PC-3 (cell line): ENCODE measurements around the gene PDIA3. TPM values are rescaled to one million over a fixed set of nuclear protein-coding genes. Genes with fewer than 3 reads are reported as not detected.
"Not testable (repeated sequence)": the region's sequence is repeated elsewhere in the genome, so short reads cannot be mapped to it uniquely, and the experiment has no call there.

Source experiments
- ATAC-seq: fragments of 200-7000 bp; cut with Tn5 transposase; 2 replicates; pipeline ENCODE4 v1.9.1; 2020; ENCODE audit warnings: mild to moderate bottlenecking, moderate library complexity
- Bru-seq: library from RNA; stranded (reverse); fragments of 400-500 nt; gene quantifications from one replicate; lab custom pipeline; 2021; lab: Mats Ljungman, UMichigan
- BruChase-seq, 2 experiments: library from RNA; stranded (reverse); fragments of 400-500 nt; gene quantifications; one replicate each; lab custom pipeline; 2021; lab: Mats Ljungman, UMichigan
- BruUV-seq: library from RNA; stranded (reverse); fragments of 400-500 nt; replicated peaks from 2 replicates; lab custom pipeline; 2021; lab: Mats Ljungman, UMichigan
- CTCF ChIA-PET: fragments of 300-600 bp; sonication (Branson Sonifier 250); formaldehyde crosslinking; loops from one replicate; lab custom pipeline; 2022; ENCODE audit warnings: antibody characterized with exemption; lab: Charles Lee
- POLR2A ChIA-PET: fragments of 300-600 bp; sonication (Branson Sonifier 250); formaldehyde crosslinking; loops from one replicate; lab custom pipeline; 2022; ENCODE audit warnings: antibody characterized with exemption; ENCODE audit not compliant: unreplicated experiment; lab: Charles Lee
- DNase-seq: peaks from one replicate; pipeline ENCODE4 v3.0.0-alpha.2; 2015
- H2AFZ ChIP-seq: fragments of 300-600 bp; sonication (generic); 2 replicates; pipeline ENCODE4 v1.6.0; 2016; ENCODE audit warnings: antibody characterized with exemption, low read length
- H3F3A ChIP-seq: fragments of 300-600 bp; sonication (generic); one replicate; pipeline ENCODE4 v1.6.0; 2017; ENCODE audit warnings: antibody characterized with exemption, low read length, control low read depth, mild to moderate bottlenecking; ENCODE audit not compliant: unreplicated experiment
- H3K27ac ChIP-seq: fragments of 300-600 bp; sonication (generic); 2 replicates; pipeline ENCODE4 v1.5.1; 2016; ENCODE audit warnings: mild to moderate bottlenecking, low read length
- H3K27me3 ChIP-seq: fragments of 300-600 bp; sonication (generic); 2 replicates; pipeline ENCODE4 v1.6.1; 2016; ENCODE audit warnings: low read length, mixed read lengths
- H3K36me3 ChIP-seq: fragments of 300-600 bp; sonication (generic); 2 replicates; pipeline ENCODE4 v1.6.1; 2016; ENCODE audit warnings: low read depth, mixed run types, low read length, mixed read lengths
- H3K4me1 ChIP-seq: fragments of 300-600 bp; sonication (generic); 2 replicates; pipeline ENCODE4 v1.5.1; 2016; ENCODE audit warnings: low read length; ENCODE audit not compliant: insufficient read depth
- H3K4me2 ChIP-seq: fragments of 300-600 bp; sonication (generic); 2 replicates; pipeline ENCODE4 v1.6.0; 2016; ENCODE audit warnings: low read length
- H3K4me3 ChIP-seq: fragments of 300-600 bp; sonication (generic); 2 replicates; pipeline ENCODE4 v1.5.1; 2016; ENCODE audit warnings: mild to moderate bottlenecking, low read length, mixed read lengths
- H3K79me2 ChIP-seq: fragments of 300-600 bp; sonication (generic); 2 replicates; pipeline ENCODE4 v1.6.1; 2017; ENCODE audit warnings: low read length, mixed read lengths
- H3K9ac ChIP-seq: fragments of 300-600 bp; sonication (generic); 2 replicates; pipeline ENCODE4 v1.6.0; 2016; ENCODE audit warnings: mild to moderate bottlenecking, low read length
- H3K9me2 ChIP-seq: fragments of 300-600 bp; sonication (generic); replicated peaks from 2 replicates; pipeline ENCODE4 v1.6.1; 2016; ENCODE audit warnings: mixed run types, low read length, mixed read lengths
- H3K9me3 ChIP-seq: fragments of 300-600 bp; sonication (generic); 2 replicates; pipeline ENCODE4 v1.6.1; 2016; ENCODE audit warnings: low read length, mixed read lengths
- H4K20me1 ChIP-seq: fragments of 300-600 bp; sonication (generic); 2 replicates; pipeline ENCODE4 v1.6.1; 2016; ENCODE audit warnings: low read length, mixed read lengths
- CTCF ChIP-seq: fragments of 300-600 bp; sonication (generic); conservative IDR thresholded peaks from 2 replicates; pipeline ENCODE4 v1.5.1; 2017; ENCODE audit warnings: antibody characterized with exemption, low read depth, mild to moderate bottlenecking, low read length
- EZH2 ChIP-seq: fragments of 300-600 bp; sonication (generic); IDR thresholded peaks from one replicate; pipeline ENCODE4 v1.6.1; 2017; ENCODE audit warnings: antibody characterized with exemption, mild to moderate bottlenecking, low read length; ENCODE audit not compliant: unreplicated experiment
- EZH2phosphoT487 ChIP-seq: fragments of 300-600 bp; sonication (generic); IDR thresholded peaks from 2 replicates; pipeline ENCODE4 v1.6.1; 2018; ENCODE audit warnings: mild to moderate bottlenecking, antibody characterized with exemption, low read length, borderline replicate concordance
- intact Hi-C: fragments of 100-400 bp; cut with micrococcal nuclease; formaldehyde crosslinking; loops from 2 replicates; pipeline ENCODE4 v1.9.0; 2023
- long read RNA-seq: library from polyadenylated mRNA; unstranded; transcript quantifications from one replicate; pipeline ENCODE4 v2.0.0, GENCODE V29; 2021; ENCODE audit not compliant: unreplicated experiment
- total RNA-seq: library from RNA; depleted of rRNA; stranded (reverse); fragments of >200 nt; gene quantifications from 2 replicates; pipeline ENCODE4 v1.2.3, GENCODE V29; 2014; rRNA removed

The PDIA3 gene
- total RNA-seq, result 187 and 210 TPM in 2 replicates
- Bru-seq, nascent RNA, result percentile 99 among the genes with signal in this experiment
- BruChase-seq, experiment 1, labeled RNA remaining after a 6-hour chase, result percentile 98 among the genes with signal in this experiment
- BruChase-seq, experiment 2, labeled RNA remaining after a 2-hour chase, result percentile 98 among the genes with signal in this experiment
- long read RNA-seq, transcript PDIA3-201 (13 exons, 3,727 nt), result major isoform, 3,194 of 3,370 reads
- long read RNA-seq, partial matches to known transcripts, result 89 of 3,370 reads
- long read RNA-seq, other reads (novel, unspliced or antisense), result 87 of 3,370 reads

- H3K36me3 ChIP-seq, H3K9me2 ChIP-seq, H3F3A ChIP-seq, H3K27me3 ChIP-seq, POLR2A ChIA-PET, H3K9me3 ChIP-seq, BruUV-seq, CTCF ChIA-PET: not testable (repeated sequence)
- Histone ChIP-seq H4K20me1 (peaks cover 42% of the 10 kb centered on the region), H3K9ac (peak within 1 kb of the TSS; percentile 98), H3K79me2 (peaks cover 52% of the 10 kb centered on the region), H3K4me2 (peak within 1 kb of the TSS; percentile 83), H3K27ac (peak within 1 kb of the TSS; percentile 72), H3K4me3 (peak within 1 kb of the TSS; percentile 81), H3K4me1 (peaks cover 16% of the 10 kb centered on the region), H2AFZ (peak within 1 kb of the TSS; percentile 72)
- ATAC-seq, result peak; percentile 96
- intact Hi-C loops, result loop anchor here (1.0 kb wide), 1 partner anchor 29 kb away; no protein-coding TSS in a partner anchor
- peak; percentile 91 for DNase-seq
Observed at GRCh38 chr15:43746245-43746902, at the start of gene PDIA3. Gene PDIA3 (plus strand): TSS chr15:43746438. CDS start chr15:43746540, 102 bp downstream.

GRCh38 chr15:43702174-43702573 is 44.1 kb upstream of the PDIA3 start:
- no peak overlapping the region for H3K9ac ChIP-seq
- ATAC-seq, result no peak
- DNase-seq, result no peak
- CTCF ChIA-PET, result no interaction called here
- no peak for TF ChIP-seq EZH2phosphoT487
- no peak for TF ChIP-seq CTCF
- no peak for TF ChIP-seq EZH2
- no peaks in the 10 kb centered on the region for H3K36me3 ChIP-seq
- no peaks in the 10 kb centered on the region for H3F3A ChIP-seq
- intact Hi-C loops, result no loop called here
- H3K9me3 ChIP-seq, result no peaks in the 10 kb centered on the region
- POLR2A ChIA-PET, result no interaction called here
- H3K27me3 ChIP-seq, result peaks cover 10% of the 10 kb centered on the region
- no TSS peak for BruUV-seq
- no peak overlapping the region for H3K4me3 ChIP-seq
- H2AFZ ChIP-seq, result no peak overlapping the region
- H4K20me1 ChIP-seq, result no peaks in the 10 kb centered on the region
- no peaks in the 10 kb centered on the region for H3K79me2 ChIP-seq
- no peak overlapping the region for H3K4me2 ChIP-seq
- no peaks in the 10 kb centered on the region for H3K4me1 ChIP-seq
- H3K9me2 ChIP-seq, result no peaks in the 10 kb centered on the region
- H3K27ac ChIP-seq, result no peak overlapping the region

GRCh38 chr15:43702701-43703424 is 43.4 kb upstream of the PDIA3 start:
- ATAC-seq, result no peak
- BruUV-seq, result no TSS peak

More at GRCh38 chr15:43702701-43703424, 43.4 kb upstream of the PDIA3 start:
- Histone ChIP-seq H3K9me2 (no peaks in the 10 kb centered on the region), H2AFZ (no peak overlapping the region), H4K20me1 (no peaks in the 10 kb centered on the region), H3K4me1 (no peaks in the 10 kb centered on the region), H3K9ac (no peak overlapping the region), H3K79me2 (no peaks in the 10 kb centered on the region), H3K4me2 (no peak overlapping the region), H3K36me3 (no peaks in the 10 kb centered on the region), H3K27ac (no peak overlapping the region), H3K4me3 (no peak overlapping the region), H3K27me3 (peaks cover 10% of the 10 kb centered on the region), H3K9me3 (no peaks in the 10 kb centered on the region), H3F3A (no peaks in the 10 kb centered on the region)
- TF ChIP-seq CTCF (no peak), EZH2phosphoT487 (no peak), EZH2 (no peak)
- intact Hi-C loops, result no loop called here
- no peak for DNase-seq
- POLR2A ChIA-PET, result no interaction called here
- CTCF ChIA-PET, result no interaction called here
